Loucy (cell line): ENCODE data around the gene TOR1B.

Source experiments
- H2AFZ ChIP-seq: fragments of 200-600 bp; sonication (generic); 2 replicates; pipeline ENCODE4 v1.6.0; 2016; ENCODE audit warnings: antibody characterized with exemption, mild to moderate bottlenecking, low read length, moderate library complexity
- H3F3A ChIP-seq: fragments of 200-600 bp; 2 replicates; pipeline ENCODE4 v1.6.0; 2016; ENCODE audit warnings: antibody characterized with exemption, low read depth, mild to moderate bottlenecking
- H3K27me3 ChIP-seq: fragments of 200-600 bp; sonication (generic); 2 replicates; pipeline ENCODE4 v1.6.1; 2014; ENCODE audit warnings: low read length, mild to moderate bottlenecking; ENCODE audit not compliant: insufficient read depth, poor library complexity, severe bottlenecking
- H3K36me3 ChIP-seq: fragments of 200-600 bp; sonication (generic); 2 replicates; pipeline ENCODE4 v1.6.1; 2016; ENCODE audit warnings: low read length; ENCODE audit not compliant: insufficient read depth
- H3K4me1 ChIP-seq: fragments of 200-600 bp; sonication (generic); 2 replicates; pipeline ENCODE4 v1.5.1; 2014; ENCODE audit warnings: low read length, mild to moderate bottlenecking; ENCODE audit not compliant: insufficient read depth, poor library complexity, severe bottlenecking
- H3K4me2 ChIP-seq: fragments of 200-600 bp; sonication (generic); 2 replicates; pipeline ENCODE4 v1.6.0; 2014; ENCODE audit warnings: antibody characterized with exemption, low read length, low read depth, mild to moderate bottlenecking; ENCODE audit not compliant: poor library complexity, severe bottlenecking
- H3K4me3 ChIP-seq: fragments of 200-600 bp; sonication (generic); 2 replicates; pipeline ENCODE4 v1.5.1; 2014; ENCODE audit warnings: low read length, mild to moderate bottlenecking, mixed read lengths; ENCODE audit not compliant: poor library complexity, severe bottlenecking
- H3K79me2 ChIP-seq: fragments of 200-600 bp; sonication (generic); 2 replicates; pipeline ENCODE4 v1.6.1; 2014; ENCODE audit warnings: low read length; ENCODE audit not compliant: insufficient read depth
- H3K9ac ChIP-seq: fragments of 200-600 bp; sonication (generic); 2 replicates; pipeline ENCODE4 v1.6.0; 2014; ENCODE audit warnings: mild to moderate bottlenecking, low read depth, low read length, moderate library complexity; ENCODE audit not compliant: poor library complexity, severe bottlenecking
- H3K9me2 ChIP-seq: fragments of 200-600 bp; sonication (generic); replicated peaks from 2 replicates; pipeline ENCODE4 v1.6.1; 2016; ENCODE audit warnings: low read depth, low read length, mixed read lengths
- H3K9me3 ChIP-seq: fragments of 200-600 bp; sonication (generic); 2 replicates; pipeline ENCODE4 v1.6.1; 2014; ENCODE audit warnings: mild to moderate bottlenecking, antibody characterized with exemption, low read length, low read depth; ENCODE audit not compliant: insufficient read depth
- H4K20me1 ChIP-seq: fragments of 200-600 bp; sonication (generic); 2 replicates; pipeline ENCODE4 v1.6.0; 2014; ENCODE audit warnings: antibody characterized with exemption, low read length, mild to moderate bottlenecking; ENCODE audit not compliant: insufficient read depth, poor library complexity, severe bottlenecking
- EZH2phosphoT487 ChIP-seq: fragments of 200-600 bp; IDR thresholded peaks from 2 replicates; pipeline ENCODE4 v1.6.1; 2018; ENCODE audit warnings: antibody characterized with exemption, mild to moderate bottlenecking, moderate library complexity, borderline replicate concordance
- TF ChIP-seq, protein P1 (sequence below): fragments of 200-600 bp; sonication (generic); conservative IDR thresholded peaks from 2 replicates; pipeline ENCODE4 v1.5.1; 2014; ENCODE audit warnings: mild to moderate bottlenecking, antibody characterized with exemption, low read length

The TOR1B gene

GRCh38 chr9:129834489-129835127 is 31.6 kb downstream of the TOR1B start:
- no peaks in the 10 kb centered on the region for H3K9me2 ChIP-seq
- TF ChIP-seq, protein P1, sequence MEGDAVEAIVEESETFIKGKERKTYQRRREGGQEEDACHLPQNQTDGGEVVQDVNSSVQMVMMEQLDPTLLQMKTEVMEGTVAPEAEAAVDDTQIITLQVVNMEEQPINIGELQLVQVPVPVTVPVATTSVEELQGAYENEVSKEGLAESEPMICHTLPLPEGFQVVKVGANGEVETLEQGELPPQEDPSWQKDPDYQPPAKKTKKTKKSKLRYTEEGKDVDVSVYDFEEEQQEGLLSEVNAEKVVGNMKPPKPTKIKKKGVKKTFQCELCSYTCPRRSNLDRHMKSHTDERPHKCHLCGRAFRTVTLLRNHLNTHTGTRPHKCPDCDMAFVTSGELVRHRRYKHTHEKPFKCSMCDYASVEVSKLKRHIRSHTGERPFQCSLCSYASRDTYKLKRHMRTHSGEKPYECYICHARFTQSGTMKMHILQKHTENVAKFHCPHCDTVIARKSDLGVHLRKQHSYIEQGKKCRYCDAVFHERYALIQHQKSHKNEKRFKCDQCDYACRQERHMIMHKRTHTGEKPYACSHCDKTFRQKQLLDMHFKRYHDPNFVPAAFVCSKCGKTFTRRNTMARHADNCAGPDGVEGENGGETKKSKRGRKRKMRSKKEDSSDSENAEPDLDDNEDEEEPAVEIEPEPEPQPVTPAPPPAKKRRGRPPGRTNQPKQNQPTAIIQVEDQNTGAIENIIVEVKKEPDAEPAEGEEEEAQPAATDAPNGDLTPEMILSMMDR, result no peak
- TF ChIP-seq EZH2phosphoT487, result no peak
- no peaks in the 10 kb centered on the region for H3K27me3 ChIP-seq
- no peaks in the 10 kb centered on the region for H3K9me3 ChIP-seq
- peak overlapping the region; percentile 93 for H3K4me3 ChIP-seq
- H3K4me1 ChIP-seq, result peaks cover 23% of the 10 kb centered on the region
- no peaks in the 10 kb centered on the region for H3F3A ChIP-seq
- peak overlapping the region; percentile 77 for H3K4me2 ChIP-seq
- H3K36me3 ChIP-seq, result peaks cover 11% of the 10 kb centered on the region; the same call in 1 of the 2 replicates
- peaks cover 62% of the 10 kb centered on the region for H3K79me2 ChIP-seq
- peaks cover 6% of the 10 kb centered on the region for H4K20me1 ChIP-seq
- H2AFZ ChIP-seq, result peak overlapping the region; percentile 73
- peak overlapping the region; percentile 82 for H3K9ac ChIP-seq

DNA sequence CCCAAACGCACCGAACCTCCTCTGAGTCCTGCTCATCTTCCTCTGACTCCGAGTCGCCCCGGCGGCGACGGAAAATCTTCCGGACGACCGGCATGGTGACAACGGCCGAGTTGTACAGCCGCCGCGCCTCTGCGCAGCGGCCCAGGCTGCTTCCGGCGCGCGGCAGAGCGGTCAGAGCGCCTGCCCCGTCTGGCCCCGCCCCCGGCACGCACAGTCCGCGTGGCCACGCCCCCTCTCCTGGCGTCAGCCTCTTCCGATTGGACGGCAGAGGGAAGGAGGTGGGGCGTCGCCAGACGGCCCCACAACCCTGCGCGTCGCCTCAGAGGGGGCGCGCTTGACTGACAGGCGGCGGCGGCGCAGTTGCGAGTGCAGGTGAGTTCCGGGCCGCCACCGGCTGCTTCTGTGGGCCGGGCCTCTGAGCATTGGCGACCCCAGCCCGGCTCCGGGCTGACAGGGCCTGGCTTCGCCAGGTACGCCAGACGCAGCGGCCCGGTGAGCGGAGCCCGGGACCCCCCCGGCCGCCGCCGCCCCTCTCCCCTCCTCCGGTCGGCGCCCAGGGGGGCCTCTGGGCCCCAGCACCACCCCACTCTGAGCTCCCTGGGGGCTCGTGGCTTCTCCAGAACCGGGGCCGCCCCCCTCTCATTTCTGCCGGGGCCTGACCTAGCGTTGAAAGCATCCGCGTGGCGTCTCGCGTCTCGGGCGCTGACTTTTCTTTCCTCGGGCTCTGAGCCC is 32.3 kb downstream of the TOR1B start, which contains the start of the genes C9orf78 and USP20:
Gene C9orf78 (minus strand): TSS at position 148 of the 732 bp plus-strand sequence. CDS start 54 bp downstream, at position 94.
Gene USP20 (plus strand): TSS at position 331 of the 732 bp plus-strand sequence. CDS start 17,098 bp downstream, outside the sequence.
- Histone ChIP-seq H3K4me2 (peak within 1 kb of the TSS; percentile 79), H3K79me2 (peaks cover 63% of the 10 kb centered on the region), H3K9ac (peak within 1 kb of the TSS; percentile 90), H3K36me3 (peaks cover 11% of the 10 kb centered on the region; the same call in 1 of the 2 replicates), H4K20me1 (peaks cover 6% of the 10 kb centered on the region), H3K4me1 (peaks cover 30% of the 10 kb centered on the region), H3K4me3 (peak within 1 kb of the TSS; percentile 93), H3K27me3 (no peaks in the 10 kb centered on the region), H3K9me3 (no peaks in the 10 kb centered on the region), H3F3A (no peaks in the 10 kb centered on the region), H3K9me2 (no peaks in the 10 kb centered on the region), H2AFZ (peak within 1 kb of the TSS; percentile 73)
- no peak for TF ChIP-seq EZH2phosphoT487
- TF ChIP-seq, protein P1, result no peak

GRCh38 chr9:129835860-129836223 is 32.9 kb downstream of the TOR1B start:
- Histone ChIP-seq H3K9me3 (no peaks in the 10 kb centered on the region), H3K4me1 (peaks cover 33% of the 10 kb centered on the region), H3K79me2 (peaks cover 63% of the 10 kb centered on the region), H3K4me3 (peak overlapping the region; percentile 93), H3K36me3 (peaks cover 8% of the 10 kb centered on the region; the same call in 1 of the 2 replicates), H3K9me2 (no peaks in the 10 kb centered on the region), H2AFZ (no peak overlapping the region), H4K20me1 (peaks cover 6% of the 10 kb centered on the region), H3K9ac (peak overlapping the region; percentile 90), H3K27me3 (no peaks in the 10 kb centered on the region), H3F3A (no peaks in the 10 kb centered on the region), H3K4me2 (peak overlapping the region; percentile 79)
- TF ChIP-seq, protein P1, result no peak
- no peak for TF ChIP-seq EZH2phosphoT487
